Measurements from ENCODE around the gene MRC2.

- TF ChIP-seq EZH2phosphoT487 (IDR thresholded peaks at IDR 0.05; ENCODE audit: insufficient read depth, low read depth) (no peak), EZH2 (IDR thresholded peaks at IDR 0.05; ENCODE audit: insufficient read depth, poor library complexity, severe bottlenecking) (no peak)
Measured at GRCh38 chr17:62649570-62649969, 22.1 kb downstream of the MRC2 start.

All from GM23248 (cell line).